Ishikawa (cell line): ENCODE data around the gene CDCA3.
A peak's percentile ranks its signal among the peaks of the same experiment; 100 is the strongest.

ENCODE experiments used
- CEBPB ChIP-seq: IDR thresholded peaks from 2 replicates; pipeline ENCODE4 v1.6.1; 2012
- EGR1 ChIP-seq: IDR thresholded peaks from 2 replicates; pipeline ENCODE4 v1.6.1; 2012
- RAD21 ChIP-seq: IDR thresholded peaks from 2 replicates; pipeline ENCODE4 v1.6.1; 2012; ENCODE audit warnings: low read depth
- TAF1 ChIP-seq: IDR thresholded peaks from 2 replicates; pipeline ENCODE4 v1.6.1; 2012; ENCODE audit warnings: low read depth, mild to moderate bottlenecking
- TCF12 ChIP-seq: IDR thresholded peaks from 2 replicates; pipeline ENCODE4 v1.6.1; 2012; ENCODE audit warnings: low read depth
- TF ChIP-seq, protein P1 (sequence below): IDR thresholded peaks from 2 replicates; pipeline ENCODE4 v1.6.1; 2012; ENCODE audit warnings: low read depth, mild to moderate bottlenecking
- TF ChIP-seq, protein P2 (sequence below): IDR thresholded peaks from 2 replicates; pipeline ENCODE4 v1.6.1; 2012

DNA sequence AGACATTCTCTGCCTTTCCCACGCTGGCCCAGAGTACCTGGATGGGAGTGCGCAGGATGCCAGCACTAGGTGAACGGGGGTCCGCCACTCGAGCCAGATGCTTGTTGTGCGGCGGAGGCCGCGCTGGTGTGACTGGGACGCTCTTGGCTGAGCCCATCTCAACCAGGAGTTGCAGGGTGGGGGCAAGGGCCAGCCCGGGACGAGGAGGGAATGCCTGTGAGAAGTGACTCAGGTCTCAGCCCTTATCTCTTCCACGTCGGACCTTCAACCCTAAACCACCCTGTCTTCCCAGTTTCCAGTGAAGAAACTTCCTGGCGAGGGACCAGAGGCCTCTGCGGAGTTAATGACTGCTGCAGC, 312 bp downstream of the CDCA3 start:
- TF ChIP-seq, protein P1, sequence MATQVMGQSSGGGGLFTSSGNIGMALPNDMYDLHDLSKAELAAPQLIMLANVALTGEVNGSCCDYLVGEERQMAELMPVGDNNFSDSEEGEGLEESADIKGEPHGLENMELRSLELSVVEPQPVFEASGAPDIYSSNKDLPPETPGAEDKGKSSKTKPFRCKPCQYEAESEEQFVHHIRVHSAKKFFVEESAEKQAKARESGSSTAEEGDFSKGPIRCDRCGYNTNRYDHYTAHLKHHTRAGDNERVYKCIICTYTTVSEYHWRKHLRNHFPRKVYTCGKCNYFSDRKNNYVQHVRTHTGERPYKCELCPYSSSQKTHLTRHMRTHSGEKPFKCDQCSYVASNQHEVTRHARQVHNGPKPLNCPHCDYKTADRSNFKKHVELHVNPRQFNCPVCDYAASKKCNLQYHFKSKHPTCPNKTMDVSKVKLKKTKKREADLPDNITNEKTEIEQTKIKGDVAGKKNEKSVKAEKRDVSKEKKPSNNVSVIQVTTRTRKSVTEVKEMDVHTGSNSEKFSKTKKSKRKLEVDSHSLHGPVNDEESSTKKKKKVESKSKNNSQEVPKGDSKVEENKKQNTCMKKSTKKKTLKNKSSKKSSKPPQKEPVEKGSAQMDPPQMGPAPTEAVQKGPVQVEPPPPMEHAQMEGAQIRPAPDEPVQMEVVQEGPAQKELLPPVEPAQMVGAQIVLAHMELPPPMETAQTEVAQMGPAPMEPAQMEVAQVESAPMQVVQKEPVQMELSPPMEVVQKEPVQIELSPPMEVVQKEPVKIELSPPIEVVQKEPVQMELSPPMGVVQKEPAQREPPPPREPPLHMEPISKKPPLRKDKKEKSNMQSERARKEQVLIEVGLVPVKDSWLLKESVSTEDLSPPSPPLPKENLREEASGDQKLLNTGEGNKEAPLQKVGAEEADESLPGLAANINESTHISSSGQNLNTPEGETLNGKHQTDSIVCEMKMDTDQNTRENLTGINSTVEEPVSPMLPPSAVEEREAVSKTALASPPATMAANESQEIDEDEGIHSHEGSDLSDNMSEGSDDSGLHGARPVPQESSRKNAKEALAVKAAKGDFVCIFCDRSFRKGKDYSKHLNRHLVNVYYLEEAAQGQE, result no peak
- TF ChIP-seq, protein P2, sequence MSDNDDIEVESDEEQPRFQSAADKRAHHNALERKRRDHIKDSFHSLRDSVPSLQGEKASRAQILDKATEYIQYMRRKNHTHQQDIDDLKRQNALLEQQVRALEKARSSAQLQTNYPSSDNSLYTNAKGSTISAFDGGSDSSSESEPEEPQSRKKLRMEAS, result no peak
- TF ChIP-seq EGR1 (no peak), TAF1 (no peak), TCF12 (no peak), RAD21 (no peak), CEBPB (0 out of 2 replicates have a peak, but pooled peaks have one; percentile 1)
